H1 (cell line): ENCODE results near the gene RTP1. TPM values are rescaled to one million over a fixed set of nuclear protein-coding genes. Genes with fewer than 3 reads are reported as not detected.

Experiments used
- CTCF ChIA-PET: fragments of 300-600 bp; sonication (Branson Sonifier 250); formaldehyde crosslinking; loops from one replicate; lab custom pipeline; 2021; ENCODE audit not compliant: partially characterized antibody; lab: Charles Lee
- POLR2A ChIA-PET: fragments of 300-600 bp; sonication (Branson Sonifier 250); formaldehyde crosslinking; loops from one replicate; lab custom pipeline; 2021; ENCODE audit warnings: inconsistent platforms; ENCODE audit not compliant: partially characterized antibody; lab: Charles Lee
- DNase-seq, 2 experiments: peaks; one replicate each; pipeline versions ENCODE4 v3.0.0 to v3.0.0-alpha.2; 2010 to 2022; ENCODE audit warnings: low spot score in 2 of 2, low read depth in 1 of 2, mixed read lengths in 1 of 2
- FAIRE-seq: peaks from 2 replicates; lab custom pipeline; 2011; peaks lifted over from hg19 to GRCh38; lab: Jason Lieb, UNC
- H2AFZ ChIP-seq: 2 replicates; pipeline ENCODE4 v1.8.1; 2012; ENCODE audit warnings: low read length, inconsistent platforms
- H2AK5ac ChIP-seq: 2 replicates; pipeline ENCODE4 v1.6.1; 2013; ENCODE audit warnings: low read depth, low read length
- H2BK120ac ChIP-seq: replicated peaks from 2 replicates; pipeline ENCODE3; 2013; ENCODE audit warnings: low read depth, low read length, inconsistent platforms
- H2BK12ac ChIP-seq: 2 replicates; pipeline ENCODE4 v1.6.1; 2013; ENCODE audit warnings: low read depth, low read length
- H2BK15ac ChIP-seq: 2 replicates; pipeline ENCODE4 v1.6.1; 2013; ENCODE audit warnings: low read length
- H2BK20ac ChIP-seq: 2 replicates; pipeline ENCODE4 v1.6.1; 2013; ENCODE audit warnings: low read length
- H2BK5ac ChIP-seq: 2 replicates; pipeline ENCODE4 v1.6.1; 2013; ENCODE audit warnings: low read depth, low read length
- H3K14ac ChIP-seq: 2 replicates; pipeline ENCODE4 v1.6.1; 2013; ENCODE audit warnings: inconsistent platforms; ENCODE audit not compliant: insufficient read length
- H3K18ac ChIP-seq: 2 replicates; pipeline ENCODE4 v1.6.1; 2013; ENCODE audit warnings: low read length; ENCODE audit errors: extremely low read depth
- H3K23ac ChIP-seq: 2 replicates; pipeline ENCODE4 v1.6.1; 2013; ENCODE audit warnings: inconsistent platforms; ENCODE audit not compliant: insufficient read length
- H3K23me2 ChIP-seq: 2 replicates; pipeline ENCODE4 v1.6.1; 2013; ENCODE audit warnings: low read depth, low read length
- H3K27ac ChIP-seq: 2 replicates; pipeline ENCODE4 v1.6.1; 2011; ENCODE audit warnings: low read depth, low read length, inconsistent platforms
- H3K27me3 ChIP-seq, 4 experiments: replicated peaks in 1 of 4; 1 replicate in 1 of 4; 2 replicates in 3 of 4; pipeline versions ENCODE4 v1.6.1 to v1.8.1; 2011 to 2013; ENCODE audit warnings: low read length in 3 of 4, mild to moderate bottlenecking in 3 of 4, inconsistent platforms in 2 of 4, mixed read lengths in 2 of 4, moderate library complexity in 1 of 4; ENCODE audit not compliant: control insufficient read depth in 3 of 4, insufficient read depth in 3 of 4; ENCODE audit errors: extremely low read depth in 1 of 4
- H3K36me3 ChIP-seq, 4 experiments: 2 replicates each; pipeline versions ENCODE4 v1.6.1 to v1.8.1; 2011 to 2013; ENCODE audit warnings: mild to moderate bottlenecking in 4 of 4, low read length in 3 of 4, moderate library complexity in 2 of 4, control low read depth in 1 of 4, inconsistent platforms in 1 of 4; ENCODE audit not compliant: insufficient read depth in 4 of 4, control insufficient read depth in 2 of 4
- H3K4ac ChIP-seq: replicated peaks from 2 replicates; pipeline ENCODE3; 2013; ENCODE audit warnings: low read length, low read depth, mixed read lengths, inconsistent platforms; ENCODE audit not compliant: insufficient read length
- H3K4me1 ChIP-seq, 4 experiments: replicated peaks in 1 of 4; 1 replicate in 1 of 4; 2 replicates in 3 of 4; pipeline versions ENCODE4 v1.6.1 to v1.8.1; 2011 to 2013; ENCODE audit warnings: low read length in 3 of 4, inconsistent platforms in 2 of 4, mixed read lengths in 1 of 4; ENCODE audit not compliant: insufficient read depth in 4 of 4, control insufficient read depth in 3 of 4
- H3K4me2 ChIP-seq, 2 experiments: 2 replicates each; pipeline versions ENCODE4 v1.6.1 to v1.8.1; 2011 to 2013; ENCODE audit warnings: low read depth in 2 of 2, low read length in 2 of 2, control low read depth in 1 of 2, inconsistent platforms in 1 of 2, mild to moderate bottlenecking in 1 of 2; ENCODE audit not compliant: insufficient read depth in 1 of 2
- H3K4me3 ChIP-seq, 4 experiments: fragments of 200-600, 300-600 bp in 1 of 4; sonication (generic), shearing (Covaris generic), sonication (Bioruptor Twin) in 1 of 4; 2 replicates each; pipeline versions ENCODE4 v1.5.1 to v1.8.1; 2011 to 2016; ENCODE audit warnings: low read length in 4 of 4, low read depth in 3 of 4, control low read depth in 2 of 4, inconsistent platforms in 2 of 4, mild to moderate bottlenecking in 2 of 4, mixed read lengths in 1 of 4, moderate library complexity in 1 of 4; ENCODE audit not compliant: insufficient read depth in 2 of 4; ENCODE audit errors: extremely low read depth in 1 of 4
- H3K56ac ChIP-seq: replicated peaks from 2 replicates; pipeline ENCODE3; 2013; ENCODE audit warnings: low read depth, mild to moderate bottlenecking, mixed read lengths, low read length, inconsistent platforms; ENCODE audit not compliant: insufficient read length
- H3K79me1 ChIP-seq: 2 replicates; pipeline ENCODE4 v1.6.1; 2013; ENCODE audit warnings: low read depth, low read length, control low read depth
- H3K79me2 ChIP-seq, 2 experiments: 2 replicates each; pipeline versions ENCODE4 v1.6.1 to v1.8.1; 2012 to 2013; ENCODE audit warnings: low read length in 2 of 2, mild to moderate bottlenecking in 2 of 2, inconsistent platforms in 1 of 2; ENCODE audit not compliant: insufficient read depth in 2 of 2, control insufficient read depth in 1 of 2
- H3K9ac ChIP-seq, 4 experiments: replicated peaks in 1 of 4; 1 replicate in 1 of 4; 2 replicates in 3 of 4; pipeline versions ENCODE4 v1.6.1 to v1.8.1; 2011 to 2013; ENCODE audit warnings: low read depth in 3 of 4, low read length in 3 of 4, control low read depth in 2 of 4, mild to moderate bottlenecking in 2 of 4, moderate library complexity in 2 of 4, inconsistent platforms in 1 of 4; ENCODE audit errors: extremely low read depth in 1 of 4
- H3K9me3 ChIP-seq, 2 experiments: 2 replicates each; pipeline versions ENCODE4 v1.6.1 to v1.8.1; 2012 to 2013; ENCODE audit warnings: mild to moderate bottlenecking in 2 of 2, moderate library complexity in 2 of 2, control low read depth in 1 of 2, inconsistent platforms in 1 of 2, low read depth in 1 of 2, low read length in 1 of 2, mixed read lengths in 1 of 2; ENCODE audit not compliant: insufficient read depth in 2 of 2
- H4K20me1 ChIP-seq, 2 experiments: replicated peaks in 1 of 2; 2 replicates each; pipeline versions ENCODE3 to v1.8.1; 2011 to 2013; ENCODE audit warnings: inconsistent platforms in 2 of 2, low read length in 2 of 2, mild to moderate bottlenecking in 1 of 2; ENCODE audit not compliant: insufficient read depth in 2 of 2, control insufficient read depth in 1 of 2
- H4K5ac ChIP-seq: 2 replicates; pipeline ENCODE4 v1.6.1; 2013; ENCODE audit warnings: low read length, low read depth, mixed read lengths, inconsistent platforms; ENCODE audit not compliant: insufficient read length
- H4K8ac ChIP-seq: 2 replicates; pipeline ENCODE4 v1.8.0; 2013; ENCODE audit warnings: mild to moderate bottlenecking, moderate library complexity, low read length, inconsistent platforms; ENCODE audit not compliant: insufficient read depth; ENCODE audit errors: extremely low read depth
- H4K91ac ChIP-seq: replicated peaks from 2 replicates; pipeline ENCODE3; 2013; ENCODE audit warnings: low read length, mixed read lengths, inconsistent platforms; ENCODE audit not compliant: insufficient read length
- JUN ChIP-seq: IDR thresholded peaks from 2 replicates; pipeline ENCODE4 v1.6.1; 2011; ENCODE audit warnings: low read depth, mild to moderate bottlenecking, improper control_type of control experiment, low read length
- SAP30 ChIP-seq: fragments of 300-600 bp; sonication (generic); IDR thresholded peaks from 2 replicates; pipeline ENCODE4 v1.7.1; 2012; ENCODE audit warnings: low read length, moderate library complexity, mild to moderate bottlenecking, inconsistent platforms; ENCODE audit not compliant: insufficient read depth, insufficient replicate concordance
- TEAD4 ChIP-seq: IDR thresholded peaks from 2 replicates; pipeline ENCODE4 v1.6.1; 2012; ENCODE audit warnings: low read depth, low read length, inconsistent platforms, mixed read lengths
- WGBS, 2 experiments: shearing (Covaris generic) in 1 of 2; methylation state at CpG; one replicate each; pipeline versions ENCODE4 v1.1.6 to v1.1.7; 2013 to 2015; ENCODE audit warnings: low lambda C conversion rate in 2 of 2, mixed read lengths in 2 of 2, inconsistent platforms in 1 of 2, low coverage in 1 of 2, missing lambda C conversion rate in 1 of 2; ENCODE audit not compliant: insufficient replicate concordance in 2 of 2, insufficient coverage in 1 of 2, insufficient read length in 1 of 2; ENCODE audit errors: extremely low coverage in 1 of 2, missing lambda C conversion rate in 1 of 2; 5-methylcytosine and 5-hydroxymethylcytosine counted together
- polyA plus RNA-seq, 7 experiments: library from polyadenylated mRNA; depleted of rRNA in 3 of 7; stranded (reverse) in 5 of 7; unstranded in 2 of 7; fragments of >200 nt in 5 of 7; fragments of 200-250 nt in 2 of 7; gene quantifications; 1 replicate in 5 of 7; 2 replicates in 1 of 7; 4 replicates in 1 of 7; pipeline versions ENCODE4 v1.2.1 to v1.2.3, GENCODE V29; 2011 to 2013; ENCODE audit warnings: missing spikeins in 2 of 7, mixed read lengths in 2 of 7
- total RNA-seq: library from RNA; stranded (reverse); fragmentation: NEBNext Ultra II Directional; extraction: Animal tissue kit (Norgen Biotek cat#: 25700); gene quantifications from 2 replicates; pipeline ENCODE4 v1.2.1, GENCODE V29; 2021

Gene RTP1
- total and polyA plus RNA-seq, 2 of the 8 experiments (the other 6 are each of a cell fraction or from before 2014, with no cell fraction given) = 2.9 to 3.0 TPM

DNA sequence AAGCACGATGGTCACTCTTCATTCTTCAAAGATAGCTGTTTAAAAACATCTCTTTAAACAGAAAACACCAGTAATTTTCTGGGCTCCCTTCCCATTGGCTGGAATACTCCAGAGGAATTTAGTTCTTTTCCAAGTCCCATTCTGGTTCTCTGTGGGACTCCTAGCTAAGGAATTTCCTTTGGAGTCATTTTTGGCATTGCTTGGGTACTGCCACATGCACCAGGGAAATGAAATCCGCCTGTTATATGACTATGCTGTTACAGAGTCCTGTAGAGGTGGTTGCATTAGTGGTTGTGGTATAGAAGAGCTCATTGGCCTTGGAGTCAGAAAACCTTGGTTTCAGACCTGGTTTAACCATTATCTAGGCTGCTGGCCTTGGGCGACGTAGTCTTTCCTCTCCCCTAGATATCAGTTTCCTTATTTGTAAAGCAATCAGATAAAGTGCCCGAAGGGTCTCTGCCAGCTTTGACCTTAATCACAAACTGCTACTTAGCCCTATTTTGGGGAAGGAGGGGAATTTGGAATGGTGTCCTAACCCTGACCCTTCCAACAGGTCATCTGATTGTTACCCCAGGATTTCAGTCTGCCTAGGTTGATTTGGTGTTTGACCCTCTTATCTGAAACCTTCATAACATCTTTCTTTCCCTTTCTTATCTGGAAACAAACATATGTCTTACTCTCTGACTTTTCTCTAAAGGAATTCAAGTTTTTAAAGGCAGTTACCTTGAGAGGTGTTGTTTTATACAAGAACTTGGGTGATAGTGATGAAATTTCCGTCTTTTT is 13.4 kb downstream of the RTP1 start:
- Histone ChIP-seq H4K91ac (peak overlapping the region; percentile 20), H3K9ac (no peak overlapping the region), H3K9me3 (peaks cover 17% of the 10 kb centered on the region in 2 experiments), H3K79me2 (no peaks in the 10 kb centered on the region), H4K8ac (no peak overlapping the region), H2BK5ac (peak overlapping the region; percentile 57; the same call in 1 of the 2 replicates), H4K20me1 (no peaks in the 10 kb centered on the region), H3K79me1 (no peaks in the 10 kb centered on the region), H3K27ac (no peak overlapping the region), H2BK120ac (no peak overlapping the region), H3K4me1 (peaks cover 3 to 14% (median 7%) of the 10 kb centered on the region in 4 experiments; a peak in 4 of 7 replicates), H2BK20ac (peak overlapping the region; percentile 16; the same call in 1 of the 2 replicates), H3K23me2 (no peaks in the 10 kb centered on the region), H3K56ac (no peak overlapping the region), H3K4me2 (peak overlapping the region; percentile 18 to 41; a peak in 1 of 4 replicates), H3K36me3 (peaks cover 0 to 9% (median 2%) of the 10 kb centered on the region in 4 experiments; a peak in 2 of 8 replicates), H3K18ac (peak overlapping the region; percentile 60; the same call in 1 of the 2 replicates), H4K5ac (peak overlapping the region; percentile 20), H2BK12ac (no peak overlapping the region; the same call in 1 of the 2 replicates), H3K4ac (no peak overlapping the region), H2AK5ac (no peak overlapping the region), H3K23ac (no peak overlapping the region), H3K27me3 (no peaks in the 10 kb centered on the region), H3K4me3 (no peak overlapping the region), H3K14ac (no peak overlapping the region), H2BK15ac (no peak overlapping the region), H2AFZ (no peak overlapping the region)
- ChIA-PET CTCF (interaction anchor here (1.0 to 2.8 kb wide), 12 partner anchors 9 to 468 kb away, joined by 3 to 23 read pairs (median 4); no protein-coding TSS in a partner anchor), POLR2A (interaction anchor here (1.6 to 2.1 kb wide), 5 partner anchors 8 to 65 kb away, joined by 5 to 12 read pairs (median 6); no protein-coding TSS in a partner anchor)
- peak; percentile 43; the same call in 1 of the 2 replicates for TF ChIP-seq TEAD4
- TF ChIP-seq JUN = no peak
- TF ChIP-seq SAP30 = no peak
- DNase-seq (no peak), FAIRE-seq (peak; percentile 65)
- WGBS, 2 experiments = 64% methylated on average over 6 of the region's 6 CpGs; no CpG with 5 or more reads in 1 of the 2 experiments
